Ramos (cell line): Measurements from ENCODE around the gene SLC9A3.
"Not testable (repeated sequence)": the region's sequence is repeated elsewhere in the genome, so short reads cannot be mapped to it uniquely, and the experiment has no call there.

Experiments
- in situ Hi-C: fragments of 300-500 bp; cut with MboI; formaldehyde crosslinking; loops from one replicate; pipeline ENCODE4 v1.14.3; 2022; ENCODE audit warnings: low sequenced_read_pairs; ENCODE audit not compliant: unreplicated experiment

The SLC9A3 gene

DNA sequence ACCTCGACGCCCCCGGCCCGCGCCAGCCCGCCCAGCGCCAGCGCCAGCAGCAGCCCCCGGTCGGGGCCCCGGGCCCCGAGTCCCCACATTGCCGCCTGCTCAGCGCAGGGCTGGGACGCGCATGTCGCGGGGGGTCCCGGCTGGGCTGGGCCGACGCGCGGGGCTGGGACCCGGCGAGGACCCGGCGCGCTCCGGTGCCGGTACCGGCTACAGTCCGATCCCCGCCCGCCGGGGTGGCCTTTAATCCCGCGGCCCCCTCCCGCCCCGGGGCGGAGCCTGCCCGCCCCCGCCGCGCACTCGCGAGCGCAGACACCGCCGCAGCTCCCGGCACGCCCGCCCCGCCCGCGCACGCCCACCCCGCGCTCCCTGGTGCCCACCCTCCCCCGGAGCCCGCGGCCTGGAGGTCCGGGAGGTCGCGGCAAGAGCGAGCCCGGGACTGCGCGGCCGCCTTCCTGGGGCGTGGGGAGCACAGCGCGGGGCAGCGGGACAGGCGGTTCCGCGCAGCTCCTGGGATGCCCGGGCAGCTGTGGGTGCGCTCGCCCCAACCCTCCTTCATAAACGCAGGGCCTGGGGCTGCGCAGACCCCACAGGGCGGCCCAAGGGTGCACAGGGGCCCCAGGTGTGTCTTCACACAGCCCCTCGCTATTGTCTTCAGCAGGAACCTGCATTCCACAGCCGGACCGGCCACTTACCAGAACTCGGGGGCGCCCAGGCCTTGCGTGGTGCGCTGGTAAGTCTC, at the start of gene SLC9A3:
TSS of gene SLC9A3 (minus strand) at position 216 of the 739 bp plus-strand sequence.
- in situ Hi-C loops = no loop called here

DNA sequence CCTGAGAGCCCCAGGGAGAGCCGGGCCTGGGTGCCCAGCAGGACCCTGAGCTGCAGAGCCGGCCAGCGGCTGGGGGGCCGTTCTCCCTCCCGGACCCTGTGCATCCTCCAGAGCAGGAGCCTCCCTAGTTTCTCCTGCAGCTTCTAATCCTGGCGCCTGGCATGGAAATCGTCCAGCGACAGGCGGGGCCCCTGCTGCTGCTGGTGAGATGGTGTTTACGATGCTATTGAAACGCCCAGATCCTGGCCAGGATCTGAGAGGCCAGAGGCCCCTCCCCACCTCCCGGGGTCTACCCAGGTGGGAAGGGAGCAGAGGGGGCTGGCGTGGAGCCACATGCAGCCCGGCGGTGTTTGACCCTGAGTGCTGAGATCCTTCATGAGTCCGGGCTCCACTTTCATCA, 49.7 kb upstream of the SLC9A3 start:
- in situ Hi-C loops = no loop called here

DNA sequence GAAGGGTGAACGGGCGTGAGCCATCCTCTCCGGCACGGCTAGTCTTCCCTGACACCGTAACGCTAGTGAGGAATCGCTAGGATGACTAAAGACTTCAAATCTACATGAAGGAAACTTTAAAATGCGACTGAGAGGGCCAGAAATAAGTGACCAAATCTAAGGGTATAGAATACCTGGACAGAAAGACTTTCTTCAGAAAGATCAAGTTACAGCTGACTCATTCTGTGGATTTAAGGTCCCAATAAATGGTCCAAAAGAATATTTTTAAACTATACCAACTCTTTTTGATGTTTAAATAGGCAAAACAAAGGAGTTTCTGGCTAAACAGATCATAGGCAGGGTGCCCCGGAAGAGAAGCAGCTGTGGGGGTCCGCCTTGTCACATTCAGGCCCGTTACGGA, 49.0 kb upstream of the SLC9A3 start:
- in situ Hi-C loops = no loop called here

DNA sequence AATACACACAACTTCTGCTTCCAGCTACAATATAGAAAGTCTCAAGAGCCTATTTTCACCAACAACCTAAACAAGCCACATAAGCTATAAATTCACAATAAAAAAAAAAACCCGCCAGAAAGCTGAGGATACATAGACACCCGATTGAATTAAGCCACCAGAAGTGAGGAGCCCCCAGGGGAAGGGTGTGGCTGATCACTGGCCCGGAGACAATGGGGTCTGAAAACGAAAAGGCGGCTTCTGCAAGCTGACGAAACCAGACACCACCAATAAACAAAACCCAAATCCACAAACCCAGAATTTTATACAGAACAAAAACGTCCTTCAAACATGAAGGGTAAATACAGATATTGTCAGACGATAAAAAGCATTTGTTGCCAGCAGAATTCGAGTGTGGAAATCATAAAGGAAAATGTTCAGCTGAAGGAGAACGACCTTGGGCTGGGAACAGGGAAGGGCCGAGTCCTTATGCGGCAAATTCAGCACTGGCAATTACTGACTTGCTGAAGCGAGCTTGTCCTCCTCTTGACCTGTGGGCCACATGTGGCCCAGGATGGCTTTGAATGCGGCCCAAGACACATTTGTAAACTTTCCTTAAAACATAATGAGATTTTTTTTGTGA, 48.3 kb upstream of the SLC9A3 start:
- in situ Hi-C loops = no loop called here

DNA sequence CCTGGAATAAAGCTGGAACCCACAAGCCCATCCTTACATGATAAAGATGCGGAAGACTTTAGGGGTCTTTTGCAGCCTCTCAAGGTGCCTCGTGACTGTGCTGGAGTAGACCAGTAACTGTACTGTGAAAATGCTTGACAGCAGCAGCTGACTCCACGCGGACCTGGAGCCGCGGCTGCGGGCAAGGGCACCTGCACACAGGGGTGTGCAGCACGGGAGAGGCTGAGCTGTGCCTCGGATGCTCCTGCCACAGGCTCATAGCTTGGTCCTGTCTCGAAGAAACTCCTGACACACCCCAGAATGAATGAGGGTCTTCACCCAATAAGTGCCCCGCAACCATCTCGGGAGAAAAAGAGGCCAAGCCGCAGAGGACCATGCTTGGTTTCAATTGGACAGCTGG, 47.5 kb upstream of the SLC9A3 start:
- in situ Hi-C loops = no loop called here

DNA sequence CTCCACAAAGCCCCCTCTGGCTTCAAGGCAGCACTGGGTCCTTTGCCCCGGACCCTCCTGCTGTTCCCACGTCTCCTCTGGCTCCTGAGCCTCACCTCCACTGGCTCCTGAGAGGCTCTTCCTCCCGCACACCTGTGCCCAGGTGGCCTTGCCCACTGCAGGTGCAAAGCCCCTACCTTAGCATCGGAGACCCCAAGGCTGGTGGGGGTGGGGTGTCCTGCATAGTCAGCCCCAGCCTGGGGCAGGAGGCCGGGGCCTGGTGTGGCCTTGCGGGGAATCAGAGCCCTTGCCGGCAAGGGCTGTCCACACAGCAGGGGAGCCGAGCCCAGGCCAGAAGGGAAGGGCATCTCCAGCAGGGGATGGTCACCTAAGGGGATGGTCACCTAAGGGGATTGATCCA, 46.6 kb upstream of the SLC9A3 start:
- in situ Hi-C loops = no loop called here

DNA sequence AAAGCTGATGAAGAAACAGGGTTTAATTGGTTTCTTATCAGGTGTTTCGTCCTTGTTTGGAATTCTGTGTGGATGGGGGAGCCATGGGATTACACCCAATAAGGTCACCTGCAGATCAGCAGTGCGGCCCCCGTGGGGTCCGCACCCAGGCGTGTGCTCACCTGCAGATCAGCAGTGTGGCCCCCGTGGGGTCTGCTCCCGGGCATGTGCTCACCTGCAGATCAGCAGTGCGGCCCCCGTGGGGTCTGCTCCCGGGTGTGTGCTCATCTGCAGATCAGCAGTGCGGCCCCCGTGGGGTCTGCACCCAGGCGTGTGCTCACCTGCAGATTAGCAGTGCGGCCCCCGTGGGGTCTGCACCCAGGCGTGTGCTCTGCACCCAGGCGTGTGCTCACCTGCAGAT, 46.2 kb upstream of the SLC9A3 start:
- in situ Hi-C loops = no loop called here

DNA sequence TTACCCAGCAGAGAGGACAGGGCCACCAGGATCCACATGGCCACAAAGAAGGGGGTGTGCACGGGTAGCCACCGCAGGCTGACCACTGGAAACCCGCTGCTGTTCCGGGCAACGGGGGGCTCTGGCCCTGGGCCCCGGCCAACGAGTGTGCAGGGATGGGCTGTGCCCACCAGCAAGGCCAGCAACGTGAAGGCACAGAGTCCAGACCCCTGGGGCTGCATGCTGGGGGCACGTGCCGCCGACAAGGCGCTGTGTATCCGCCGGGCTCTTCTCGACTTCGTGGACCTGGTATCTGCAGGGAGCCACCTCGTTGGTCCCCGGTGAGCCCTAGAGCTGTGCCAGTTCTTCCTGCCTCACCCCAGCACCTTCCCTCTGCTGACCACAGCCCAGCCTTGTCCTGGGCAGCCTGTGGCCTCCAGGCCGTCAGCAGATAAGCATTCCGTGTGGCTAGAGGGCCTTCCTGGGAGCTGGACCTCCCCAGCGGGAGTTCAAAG, 45.7 kb upstream of the SLC9A3 start:
- in situ Hi-C loops = no loop called here

DNA sequence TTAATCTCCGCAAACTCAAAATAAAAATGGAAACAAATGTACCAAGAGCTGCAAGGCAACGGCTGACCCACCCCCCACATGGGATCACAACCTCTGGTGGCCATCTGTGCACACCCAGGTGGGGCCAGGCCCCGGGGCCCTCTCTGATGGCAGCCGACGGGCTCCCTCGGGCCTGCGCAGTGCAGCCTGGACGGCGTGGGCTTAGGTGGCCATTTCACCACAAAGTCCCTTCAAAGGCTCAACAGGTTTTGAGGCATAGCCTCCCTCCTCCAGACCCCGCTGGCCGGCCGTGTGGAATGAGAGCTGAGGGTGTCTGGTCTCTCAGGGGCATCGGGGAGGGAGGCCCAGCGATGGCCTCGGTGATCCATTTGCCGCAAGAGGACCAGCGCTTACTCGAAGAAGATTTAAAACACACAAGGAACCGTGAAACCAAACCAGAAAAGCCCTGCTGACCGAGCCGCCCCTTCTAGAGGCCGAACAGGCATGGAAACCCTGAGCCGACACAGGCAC, 45.2 kb upstream of the SLC9A3 start:
- in situ Hi-C loops = no loop called here

DNA sequence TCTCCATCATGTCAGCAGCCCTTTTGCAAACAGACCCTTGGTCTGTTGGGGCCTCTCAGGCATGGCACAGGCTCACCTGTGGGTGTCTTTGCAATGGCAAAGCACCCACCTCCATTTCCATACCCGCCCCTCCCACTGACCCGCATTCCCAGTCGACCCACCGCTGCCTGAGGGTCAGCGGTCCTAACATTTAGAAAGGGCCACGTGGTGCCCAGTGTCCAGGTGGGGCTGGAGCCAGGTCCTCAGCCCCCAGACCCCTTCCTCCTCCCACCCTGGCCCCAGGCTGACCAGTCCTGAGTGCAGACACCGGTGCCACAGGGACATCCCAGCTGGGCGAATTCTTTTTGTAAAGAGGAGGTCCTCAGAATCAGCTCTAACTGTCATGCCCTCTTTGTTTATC, 44.6 kb upstream of the SLC9A3 start:
- in situ Hi-C loops = no loop called here

DNA sequence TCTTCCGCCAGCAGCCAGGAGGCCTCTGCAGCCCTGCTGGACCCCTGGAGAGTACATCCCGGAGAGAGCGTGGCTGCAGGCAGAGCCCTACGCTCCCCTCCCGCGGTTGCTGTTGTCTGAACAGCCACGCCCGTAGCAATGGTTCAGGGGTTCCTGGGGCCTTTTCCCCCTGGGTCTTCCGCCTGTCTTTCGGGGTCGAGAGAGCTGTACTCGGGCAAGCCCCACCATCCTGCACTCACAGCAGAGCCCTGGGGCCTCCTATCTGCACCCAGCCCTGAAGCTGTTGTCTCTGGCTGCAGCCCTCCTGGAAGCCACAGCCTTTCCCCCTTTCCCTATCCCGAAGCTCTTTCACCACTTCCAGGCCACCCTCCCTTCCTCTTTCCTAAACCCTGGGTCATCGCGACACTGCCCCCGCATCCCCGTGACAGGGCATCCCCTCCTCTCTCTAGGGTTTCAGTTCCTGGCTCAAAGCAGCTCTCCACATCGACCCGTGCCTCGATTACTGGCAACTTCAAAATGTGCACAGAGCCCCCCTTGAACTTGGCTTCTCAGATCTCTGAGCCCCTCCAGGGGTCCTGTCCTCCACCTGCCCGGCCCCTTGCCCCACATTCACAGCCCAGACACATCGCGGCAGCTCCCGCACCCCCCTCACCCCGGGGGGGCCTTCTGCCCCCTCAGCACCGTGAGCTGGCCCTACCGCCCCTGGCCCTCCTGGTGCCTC, 44.0 kb upstream of the SLC9A3 start:
- in situ Hi-C loops = no loop called here

DNA sequence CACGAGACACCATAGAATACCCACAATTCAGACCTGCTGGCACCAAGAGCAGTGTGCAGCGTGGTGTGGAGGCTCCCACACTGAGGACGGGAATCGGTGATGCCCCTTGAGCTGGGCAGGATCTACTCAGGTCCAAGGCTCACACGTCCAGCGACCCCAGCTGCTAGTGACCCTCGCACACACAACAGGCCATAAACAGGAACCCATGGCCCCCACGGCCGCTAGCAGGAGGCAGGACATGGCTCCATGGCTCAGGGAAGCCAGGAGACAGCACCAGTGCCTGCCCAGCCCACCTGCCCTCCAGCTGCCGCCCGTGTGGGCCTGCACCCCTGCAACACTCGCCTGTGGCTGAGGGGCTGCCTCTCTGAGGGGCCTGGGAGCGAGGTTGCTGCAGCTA, 43.4 kb upstream of the SLC9A3 start:
- in situ Hi-C loops = no loop called here

DNA sequence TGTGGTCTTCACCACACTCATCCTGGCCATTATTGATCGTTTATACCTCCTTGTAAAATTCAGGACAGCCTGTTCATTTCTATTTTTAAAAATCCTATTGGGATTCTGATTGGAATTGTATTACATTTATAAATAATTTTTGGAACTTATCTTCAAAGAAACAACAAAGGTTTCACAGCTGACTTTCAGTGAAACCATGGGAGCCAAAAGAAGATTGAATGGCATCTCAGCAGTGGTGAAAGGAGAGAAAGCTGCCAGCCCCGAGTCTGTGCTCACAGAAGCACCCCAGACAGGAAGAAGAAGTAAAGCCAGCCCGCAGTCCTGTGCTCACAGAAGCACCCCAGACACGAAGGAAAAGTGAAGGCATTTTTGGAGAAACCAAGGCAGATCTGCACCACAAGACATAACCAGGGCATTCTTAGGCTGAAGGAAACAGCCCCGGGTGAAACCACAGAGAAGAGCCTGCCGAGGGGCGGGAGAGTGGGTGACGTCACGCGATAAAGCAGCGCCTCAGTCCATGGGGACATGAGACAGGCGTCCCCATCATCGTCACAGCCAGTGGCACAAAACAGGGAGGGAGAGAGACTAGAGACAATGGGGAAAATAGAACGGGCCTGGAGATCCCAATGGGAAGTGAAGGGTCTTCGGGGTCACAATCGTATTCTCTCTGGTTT, 42.5 kb upstream of the SLC9A3 start:
- in situ Hi-C loops = no loop called here

DNA sequence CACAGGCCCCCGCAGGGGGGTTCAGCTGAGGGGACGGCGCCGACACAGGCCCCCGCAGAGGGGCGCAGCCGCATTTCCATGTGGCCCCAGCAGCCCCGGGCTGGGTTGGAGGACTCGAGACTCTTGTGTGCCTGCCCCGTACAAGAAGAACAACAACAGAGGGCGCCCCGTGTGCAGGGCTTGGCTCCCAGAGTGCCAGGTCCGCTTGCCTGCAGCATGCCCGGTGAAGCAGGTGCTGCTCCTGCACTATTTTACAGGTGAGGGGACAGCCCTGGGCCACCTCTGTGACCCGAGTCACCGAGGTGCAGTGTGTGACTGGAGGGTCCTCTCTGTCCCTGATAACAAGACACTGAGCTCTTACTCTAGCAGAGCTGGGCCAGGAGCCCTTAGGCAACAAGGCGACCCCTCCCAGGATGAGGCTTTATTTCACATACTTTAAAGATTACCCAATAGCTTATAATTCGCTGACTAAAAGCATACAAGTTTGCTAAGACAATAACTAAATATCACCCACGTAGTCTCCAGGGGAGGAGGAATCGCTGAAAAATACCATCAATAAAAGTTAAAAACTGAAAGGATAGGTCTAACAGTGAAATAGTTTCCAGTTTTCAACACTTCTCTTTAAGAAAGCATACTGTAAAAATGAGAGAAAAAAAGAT, 41.7 kb upstream of the SLC9A3 start:
- in situ Hi-C loops = no loop called here

DNA sequence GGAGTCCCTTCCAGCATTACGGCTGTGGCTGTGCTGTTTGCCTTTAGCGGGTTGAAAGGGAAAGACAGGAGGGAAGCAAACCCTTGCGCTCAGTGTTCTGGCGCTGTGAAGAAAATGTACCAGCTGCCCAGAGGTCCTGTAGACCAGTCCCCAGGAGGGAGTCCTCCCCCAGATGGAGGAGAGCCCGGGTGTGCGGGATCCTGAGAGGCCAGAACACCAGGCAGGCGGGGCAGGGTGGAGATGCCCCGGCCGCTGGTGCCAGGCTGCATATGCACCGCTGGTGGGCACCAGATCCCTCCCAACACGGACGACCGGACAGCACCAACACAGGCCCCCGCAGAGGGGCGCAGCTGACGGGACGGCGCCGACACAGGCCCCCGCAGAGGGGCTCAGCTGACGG, 37.2 kb upstream of the SLC9A3 start:
- in situ Hi-C loops = no loop called here

DNA sequence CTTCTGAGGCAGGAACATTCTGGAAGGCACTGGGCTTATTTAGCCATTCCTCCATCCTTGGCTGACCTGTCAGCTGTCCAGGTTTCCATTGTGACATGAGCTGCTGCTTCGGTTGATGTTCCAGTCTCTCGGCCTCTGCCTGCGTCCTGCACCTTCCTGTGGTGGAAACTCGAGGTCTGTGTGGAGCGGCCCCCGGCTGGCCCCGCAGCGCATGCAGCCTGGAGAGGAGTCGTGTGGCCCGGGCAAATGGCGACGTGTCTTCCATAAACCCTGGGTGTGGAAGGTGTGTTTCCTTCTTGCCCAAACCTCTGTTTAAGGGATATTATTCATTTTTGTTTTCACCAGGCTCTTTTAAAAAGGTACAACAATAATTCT, 36.5 kb upstream of the SLC9A3 start:
- in situ Hi-C loops = no loop called here

DNA sequence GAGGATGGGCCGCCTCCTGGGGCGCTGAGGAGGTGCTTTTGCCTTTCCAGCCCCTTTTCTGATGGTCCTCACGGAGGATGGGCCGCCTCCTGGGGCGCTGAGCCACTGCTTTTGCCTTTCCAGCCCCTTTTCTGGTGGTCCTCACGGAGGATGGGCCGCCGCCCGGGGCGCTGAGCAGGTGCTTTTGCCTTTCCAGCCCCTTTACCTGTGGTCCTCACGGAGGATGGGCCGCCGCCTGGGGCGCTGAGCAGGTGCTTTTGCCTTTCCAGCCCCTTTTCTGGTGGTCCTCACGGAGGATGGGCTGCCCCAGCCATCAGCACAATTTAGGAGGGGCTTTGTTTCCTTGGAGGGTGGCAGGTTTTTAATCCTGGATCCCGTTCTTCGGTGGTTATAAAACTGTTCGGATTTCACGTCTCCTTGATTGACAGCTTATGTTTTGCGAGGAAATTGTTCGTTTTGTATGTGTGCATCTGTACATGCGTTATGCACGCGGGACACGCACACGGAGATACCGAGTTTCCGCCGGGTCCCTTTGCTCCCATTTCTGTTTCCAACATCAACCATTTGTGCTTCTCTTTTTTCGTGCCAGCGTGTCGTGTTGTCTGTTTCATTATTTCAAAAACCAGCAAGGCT, 34.7 kb upstream of the SLC9A3 start:
- in situ Hi-C loops = no loop called here

DNA sequence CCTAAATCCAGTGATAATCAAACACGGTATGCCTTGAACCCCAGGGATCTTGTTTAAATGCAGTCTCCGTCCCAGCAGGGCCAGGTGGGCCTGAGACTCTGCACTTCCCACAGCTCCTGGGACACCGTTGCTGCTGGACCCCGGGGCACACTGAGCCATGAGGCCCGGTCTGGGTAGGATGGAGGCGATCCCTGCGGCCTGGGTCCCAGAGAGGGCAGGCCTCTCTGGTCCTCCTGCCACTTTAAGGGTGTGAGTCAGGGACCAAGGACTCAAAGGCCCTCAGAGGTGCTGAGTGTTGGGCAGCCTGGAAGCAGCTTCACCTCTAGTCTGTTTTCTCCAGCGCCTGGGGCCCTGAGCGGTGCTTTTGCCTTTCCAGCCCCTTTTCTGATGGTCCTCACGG, 34.1 kb upstream of the SLC9A3 start:
- in situ Hi-C loops = no loop called here

DNA sequence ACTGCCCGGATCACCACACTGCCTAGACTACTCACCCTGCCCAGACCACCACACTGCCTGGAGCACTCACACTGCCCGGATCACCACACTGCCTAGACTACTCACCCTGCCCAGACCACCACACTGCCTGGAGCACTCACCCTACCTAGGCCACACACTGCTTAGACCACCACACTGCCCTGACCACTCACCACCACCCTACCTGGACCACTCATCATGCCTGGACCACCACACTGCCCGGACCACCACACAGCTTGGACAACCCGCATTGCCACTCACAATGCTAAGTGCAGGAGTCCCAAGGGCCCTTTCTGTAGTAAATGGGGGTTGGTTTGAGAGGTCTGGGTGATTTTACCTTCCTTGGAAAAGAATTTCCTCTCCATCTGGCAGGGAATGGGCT, 33.7 kb upstream of the SLC9A3 start:
- in situ Hi-C loops = not testable (repeated sequence)
